GM15510 (cell line): ENCODE measurements around the gene TAGLN2.

ENCODE experiments used
- POLR2A ChIP-seq: IDR thresholded peaks from 3 replicates; pipeline ENCODE4 v1.6.1; 2011; ENCODE audit warnings: borderline replicate concordance; ENCODE audit not compliant: insufficient read length; ENCODE audit errors: extremely low read depth

Gene TAGLN2

DNA sequence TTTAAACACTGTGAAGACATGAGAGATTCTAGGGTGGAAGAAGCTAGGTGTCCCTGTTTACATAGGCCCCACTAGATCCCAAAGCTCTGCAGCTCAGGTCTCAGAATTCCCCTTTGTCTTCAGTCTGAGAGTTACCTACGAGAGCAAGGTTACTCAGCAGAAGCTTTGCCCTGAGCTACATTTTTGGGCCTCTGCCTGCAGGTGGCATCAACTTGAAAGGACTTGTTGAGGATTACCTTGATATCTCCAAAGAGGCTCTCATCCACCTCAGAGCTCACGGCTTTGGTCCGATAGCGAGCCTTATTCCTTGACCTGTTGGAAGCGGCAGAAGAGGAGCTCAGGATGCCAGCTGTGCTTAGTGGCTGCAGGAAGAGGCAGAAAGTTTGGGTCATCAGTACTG is 32.4 kb downstream of the TAGLN2 start:
- no peak for TF ChIP-seq POLR2A

DNA sequence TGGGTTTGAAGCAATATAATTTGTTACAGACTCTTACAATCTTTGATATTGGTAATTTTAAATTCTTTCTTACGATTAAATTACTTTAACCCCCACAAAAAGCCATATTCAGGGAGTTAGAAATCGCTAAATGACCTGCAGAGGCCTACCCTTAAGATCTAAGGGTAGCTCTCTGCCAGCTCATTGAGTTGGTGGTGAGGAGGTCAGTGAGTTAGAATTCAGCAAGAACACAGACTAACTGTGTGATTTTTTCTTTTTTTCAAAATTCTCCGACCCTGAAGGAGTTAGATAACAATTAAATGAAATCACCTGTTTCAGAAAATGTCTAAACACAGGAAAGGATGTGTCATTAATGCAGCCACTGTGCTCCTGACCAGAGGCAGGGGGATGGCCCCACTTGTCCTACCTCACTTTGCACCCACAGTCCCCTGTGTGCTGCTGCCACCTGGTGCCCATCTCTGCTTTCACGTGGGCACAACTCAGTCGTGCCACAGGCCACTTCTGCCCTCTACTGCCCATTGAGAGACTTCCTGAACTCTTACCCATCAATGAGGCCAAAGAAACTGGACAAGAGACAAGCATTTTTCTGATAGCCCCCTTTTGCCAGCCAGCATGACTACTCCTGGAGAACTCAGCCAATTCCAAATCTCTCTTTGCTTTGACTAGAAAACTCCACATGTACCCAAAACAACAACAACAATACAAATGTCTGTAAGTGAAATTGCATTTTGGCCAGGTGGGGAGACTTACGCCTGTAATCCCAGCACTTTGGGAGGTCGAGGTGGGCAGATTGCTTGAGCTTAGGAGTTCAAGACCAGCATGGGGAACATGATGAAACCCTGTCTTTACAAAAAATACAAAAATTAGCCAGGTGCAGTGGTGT is 33.8 kb downstream of the TAGLN2 start:
- TF ChIP-seq POLR2A = no peak

GRCh38 chr1:159890390-159890789 is 34.9 kb downstream of the TAGLN2 start:
- TF ChIP-seq POLR2A = no peak

GRCh38 chr1:159889821-159890252 is 35.5 kb downstream of the TAGLN2 start:
- TF ChIP-seq POLR2A = no peak

DNA sequence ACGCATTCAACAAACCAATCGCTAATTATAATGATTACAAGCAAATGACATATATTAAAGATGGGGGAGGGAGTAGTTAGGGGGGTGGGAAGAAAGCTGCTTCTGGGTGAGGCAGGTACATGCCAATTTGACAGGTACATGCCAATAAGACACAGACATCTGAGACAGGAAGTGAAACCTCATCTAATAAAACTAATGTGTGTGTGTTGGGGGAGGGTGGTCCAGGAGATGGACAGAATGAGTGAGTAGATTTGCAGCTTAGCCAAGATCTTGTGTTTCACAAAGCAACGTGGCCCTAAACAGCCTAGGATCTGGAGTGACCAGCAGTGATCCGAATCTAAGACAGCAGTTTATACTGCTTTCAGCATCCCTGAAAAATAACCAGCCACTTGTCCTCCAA is 36.1 kb downstream of the TAGLN2 start:
- no peak for TF ChIP-seq POLR2A

DNA sequence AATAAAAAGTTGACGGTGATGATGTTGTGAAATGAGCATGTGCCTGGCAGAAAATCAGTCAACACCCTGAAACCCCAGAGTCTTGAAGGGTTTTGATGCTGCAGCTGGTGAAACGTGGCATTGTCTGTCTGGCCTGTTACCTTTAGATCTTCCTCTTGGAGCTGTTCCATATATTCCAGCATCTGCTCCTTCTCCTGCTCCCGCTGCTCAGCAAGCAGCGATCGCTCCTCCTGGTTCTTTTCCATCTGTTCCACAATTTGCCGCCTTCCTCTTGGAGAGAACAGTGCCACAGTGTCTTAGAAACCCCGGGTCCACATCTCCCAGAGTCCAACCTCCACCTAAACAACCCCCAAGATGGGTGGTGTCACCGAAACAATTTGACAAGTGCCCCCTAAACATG is 41.0 kb downstream of the TAGLN2 start:
- TF ChIP-seq POLR2A = no peak

- no peak for TF ChIP-seq POLR2A
Measured at GRCh38 chr1:159883134-159883533, 42.2 kb downstream of the TAGLN2 start.

GRCh38 chr1:159882527-159882862 is 42.8 kb downstream of the TAGLN2 start:
- TF ChIP-seq POLR2A = no peak

GRCh38 chr1:159881622-159882526 is 43.4 kb downstream of the TAGLN2 start:
- TF ChIP-seq POLR2A = no peak

- no peak for TF ChIP-seq POLR2A
Measured at GRCh38 chr1:159880430-159880829, 44.9 kb downstream of the TAGLN2 start.

GRCh38 chr1:159879977-159880376 is 45.3 kb downstream of the TAGLN2 start:
- no peak for TF ChIP-seq POLR2A

- TF ChIP-seq POLR2A = no peak
Measured at GRCh38 chr1:159879136-159879535, 46.2 kb downstream of the TAGLN2 start.

- no peak for TF ChIP-seq POLR2A
Measured at GRCh38 chr1:159877695-159878444, 47.4 kb downstream of the TAGLN2 start.

GRCh38 chr1:159873530-159874143 is 51.7 kb downstream of the TAGLN2 start:
- TF ChIP-seq POLR2A = no peak
